ENCODE measurements around the gene KDM6B. TPM values are rescaled to one million over a fixed set of nuclear protein-coding genes. Genes with fewer than 3 reads are reported as not detected.

The KDM6B gene
- total RNA-seq, 4 donors from 2014 or later: 4.8 to 14.4 (median 10.4) TPM

- TF ChIP-seq CTCF (IDR thresholded peaks at IDR 0.05) (no peak), POLR2A (IDR thresholded peaks at IDR 0.05) (no peak)
- intact Hi-C loops (cut with DNase I): no loop called here
- no peak overlapping the region for H3K4me3 ChIP-seq (replicated peaks in 1 of 3)
- WGBS, 2 donors: 63 to 68% methylated on average over 2 of the region's 2 CpGs
- H3K27ac ChIP-seq: no peak overlapping the region
- no peaks in the 10 kb centered on the region for H3K36me3 ChIP-seq
- no peaks in the 10 kb centered on the region for H3K27me3 ChIP-seq
- DNase-seq: no peak
- H3K9me3 ChIP-seq: no peaks in the 10 kb centered on the region
- peaks cover 5 to 6% of the 10 kb centered on the region in 2 donors for H3K4me1 ChIP-seq
Observed at GRCh38 chr17:7875804-7876370, 41.9 kb downstream of the KDM6B start.

GRCh38 chr17:7878234-7878633 lies 44.2 kb downstream of the KDM6B start:
- WGBS, 2 donors: 93 to 96% methylated on average over 7 of the region's 7 CpGs
- intact Hi-C loops (cut with DNase I): no loop called here
- Histone ChIP-seq H3K36me3 (no peaks in the 10 kb centered on the region), H3K4me1 (peaks cover 5 to 10% of the 10 kb centered on the region in 2 donors), H3K9me3 (no peaks in the 10 kb centered on the region), H3K27me3 (no peaks in the 10 kb centered on the region), H3K27ac (no peak overlapping the region), H3K4me3 (replicated peaks in 1 of 3) (no peak overlapping the region)
- TF ChIP-seq CTCF (IDR thresholded peaks at IDR 0.05) (no peak), POLR2A (IDR thresholded peaks at IDR 0.05) (no peak)
- no peak for DNase-seq

GRCh38 chr17:7880076-7880868 lies 46.3 kb downstream of the KDM6B start:
- no peaks in the 10 kb centered on the region for H3K36me3 ChIP-seq
- no peak overlapping the region for H3K4me3 ChIP-seq (replicated peaks in 1 of 3)
- no peak for TF ChIP-seq POLR2A (IDR thresholded peaks at IDR 0.05)
- no peak for TF ChIP-seq CTCF (IDR thresholded peaks at IDR 0.05)
- 76 to 86% methylated on average over 3 of the region's 3 CpGs for WGBS, 2 donors
- H3K27ac ChIP-seq: no peak overlapping the region
- intact Hi-C loops (cut with DNase I): no loop called here
- H3K9me3 ChIP-seq: no peaks in the 10 kb centered on the region
- no peaks in the 10 kb centered on the region for H3K27me3 ChIP-seq
- H3K4me1 ChIP-seq: peaks cover 10 to 15% of the 10 kb centered on the region in 2 donors
- no peak for DNase-seq

- intact Hi-C loops (cut with DNase I): no loop called here
- H3K36me3 ChIP-seq: no peaks in the 10 kb centered on the region
- TF ChIP-seq POLR2A (IDR thresholded peaks at IDR 0.05): no peak
- TF ChIP-seq CTCF (IDR thresholded peaks at IDR 0.05): no peak
- no peaks in the 10 kb centered on the region for H3K9me3 ChIP-seq
- H3K4me1 ChIP-seq: peaks cover 11 to 16% of the 10 kb centered on the region in 2 donors
- H3K27me3 ChIP-seq: no peaks in the 10 kb centered on the region
- H3K4me3 ChIP-seq (replicated peaks in 1 of 3): no peak overlapping the region
- 68 to 69% methylated on average over 7 of the region's 7 CpGs for WGBS, 2 donors
- no peak for DNase-seq
- H3K27ac ChIP-seq: no peak overlapping the region
Observed at GRCh38 chr17:7881276-7882054, 47.4 kb downstream of the KDM6B start.
